T-helper 2 cell treated with Interferon-gamma antibody and Interleukin-4, amounts not matched to agents 100 ng/mL and 5 ng/mL, for 36 hours (primary cell): ENCODE results near the gene ARID2. TPM values are rescaled to one million over a fixed set of nuclear protein-coding genes. Genes with fewer than 3 reads are reported as not detected.

Experiments used
- intact Hi-C: fragments of 100-400 bp; cut with micrococcal nuclease; formaldehyde crosslinking; loops from one replicate; pipeline ENCODE4 v1.15.1; 2023
- total RNA-seq: library from RNA; stranded (reverse); gene quantifications from 2 replicates; pipeline ENCODE4 v1.2.3, GENCODE V29; 2022

The ARID2 gene
- total RNA-seq, 1 donor from 2014 or later: 51.6 TPM

GRCh38 chr12:45852508-45852907, 123.0 kb downstream of the ARID2 start:
- intact Hi-C loops: no loop called here

- intact Hi-C loops: no loop called here
Observed at GRCh38 chr12:45853550-45853949, 124.0 kb downstream of the ARID2 start.

DNA sequence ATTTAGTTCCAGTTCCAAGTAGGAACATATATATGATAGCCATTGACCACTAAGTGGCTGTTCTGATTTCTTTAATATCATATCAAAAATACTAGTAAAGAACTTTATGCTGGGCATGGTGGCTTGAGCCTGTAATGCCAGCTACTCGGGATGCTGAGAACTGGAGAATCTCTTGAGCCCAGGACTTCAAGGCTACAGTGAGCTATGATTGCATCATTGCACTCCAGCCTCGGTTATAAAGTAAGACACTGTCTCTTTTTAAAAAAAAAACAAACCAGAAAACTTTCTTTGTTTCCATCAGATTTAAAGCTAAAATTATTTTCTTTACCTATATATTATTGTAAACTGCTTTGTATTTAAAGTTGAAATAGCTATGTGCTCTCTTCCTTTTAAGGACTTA, 133.8 kb downstream of the ARID2 start:
- intact Hi-C loops: no loop called here

DNA sequence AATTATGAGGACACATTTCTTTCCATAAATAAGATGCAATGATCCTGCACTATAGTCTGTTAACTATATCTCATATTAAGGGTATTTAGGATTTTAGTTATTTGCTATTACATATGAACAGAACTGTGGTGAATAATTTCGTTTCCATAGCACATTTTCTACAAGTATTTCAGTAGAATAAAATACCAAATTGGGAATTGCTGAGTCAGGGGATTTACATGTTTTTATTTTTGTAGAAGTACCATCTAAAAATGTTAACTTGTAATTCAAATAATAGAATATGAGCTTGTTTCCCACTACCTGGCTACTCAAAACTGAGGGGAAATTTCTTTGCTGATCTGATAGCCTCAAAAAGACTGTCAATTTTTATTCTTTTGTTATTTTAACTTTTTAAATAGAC, 136.8 kb downstream of the ARID2 start:
- intact Hi-C loops: no loop called here

DNA sequence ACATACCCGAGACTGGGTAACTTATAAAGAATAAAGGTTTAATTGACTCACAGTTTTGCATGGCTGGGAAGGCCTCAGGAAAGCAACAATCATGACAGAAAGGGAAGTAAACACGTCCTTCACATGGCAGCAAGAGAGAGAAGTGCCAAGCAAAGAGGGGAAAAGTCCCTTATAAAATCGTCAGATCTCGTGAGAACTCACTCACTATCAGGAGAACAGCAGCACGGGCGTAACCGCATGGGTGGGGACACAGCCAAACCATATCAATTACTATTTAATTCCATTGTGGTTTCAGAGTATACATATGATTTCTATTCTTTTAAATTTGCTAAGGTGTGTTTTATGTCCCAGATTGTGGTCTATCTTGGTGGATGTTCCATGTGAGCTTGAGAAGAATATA, 142.9 kb downstream of the ARID2 start:
- intact Hi-C loops: no loop called here

- intact Hi-C loops: loop anchor here (5.0 kb wide), 2 partner anchors 110 to 150 kb away; partner anchors contain the start of gene ARID2
Observed at GRCh38 chr12:45877069-45877468, 147.6 kb downstream of the ARID2 start.

- intact Hi-C loops: loop anchor here (5.0 kb wide), 2 partner anchors 109 to 151 kb away; partner anchors contain the start of gene ARID2
Observed at GRCh38 chr12:45878630-45879255, 149.2 kb downstream of the ARID2 start.

GRCh38 chr12:45879363-45879895, 149.9 kb downstream of the ARID2 start:
- intact Hi-C loops: loop anchor here (5.0 kb wide), 2 partner anchors 108 to 152 kb away; partner anchors contain the start of gene ARID2

DNA sequence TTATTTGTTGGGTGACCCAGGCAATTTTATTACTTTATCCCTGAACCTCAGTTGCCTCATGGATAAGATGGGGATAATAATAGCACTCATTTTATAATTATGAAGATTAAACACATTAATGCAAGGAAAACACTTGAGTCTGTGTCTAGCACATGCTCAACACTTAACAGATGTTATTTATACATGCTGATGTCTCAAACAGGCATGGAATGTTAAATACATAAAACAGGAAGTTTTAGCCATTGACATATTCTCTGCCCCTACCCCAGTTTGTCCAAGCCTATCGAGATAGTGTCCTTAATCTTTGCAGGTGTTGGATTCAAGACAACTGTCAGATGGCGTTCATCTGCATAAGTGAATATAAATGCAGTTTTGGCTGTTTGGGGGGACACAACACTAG, 151.0 kb downstream of the ARID2 start:
- intact Hi-C loops: no loop called here

- intact Hi-C loops: no loop called here
Observed at GRCh38 chr12:45883187-45883586, 153.7 kb downstream of the ARID2 start.

DNA sequence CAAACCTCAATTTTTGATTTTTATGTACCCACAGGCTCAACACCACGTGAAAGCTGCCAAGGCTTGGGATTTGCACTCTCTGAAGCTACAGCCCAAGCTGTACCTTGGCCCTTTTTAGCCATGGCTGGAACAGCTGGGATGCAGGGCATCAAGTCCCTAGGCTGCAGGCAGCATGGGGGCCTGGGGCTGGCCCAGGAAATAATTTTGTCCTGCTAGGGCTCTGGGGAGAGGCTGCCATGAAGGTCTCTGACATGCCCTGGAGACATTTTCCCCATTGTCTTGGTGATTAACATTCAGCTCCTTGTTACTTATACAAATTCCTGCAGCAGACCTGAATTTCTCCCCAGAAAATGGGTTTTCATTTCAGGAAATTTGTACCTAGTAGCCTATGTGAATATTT, 157.2 kb downstream of the ARID2 start:
- intact Hi-C loops: no loop called here

- intact Hi-C loops: no loop called here
Observed at GRCh38 chr12:45887544-45887943, 158.0 kb downstream of the ARID2 start.

DNA sequence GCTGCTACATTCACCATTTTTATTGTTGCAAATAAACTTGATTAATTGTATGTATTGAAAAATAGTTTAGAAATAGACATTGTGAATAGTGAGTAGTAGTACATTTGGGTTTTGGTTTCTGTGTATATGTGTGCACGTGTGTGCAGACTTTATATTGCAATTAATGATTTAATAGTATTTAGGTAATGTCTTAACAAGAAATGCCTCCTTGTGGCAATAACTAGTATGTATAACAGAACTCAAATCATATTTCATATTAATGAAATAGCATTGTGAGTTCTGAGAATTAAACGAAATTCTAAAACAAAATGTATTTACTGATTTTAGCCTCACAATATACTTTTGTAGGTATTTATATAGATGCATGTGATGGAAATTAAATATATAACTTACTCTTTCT, 160.8 kb downstream of the ARID2 start:
- intact Hi-C loops: no loop called here

- intact Hi-C loops: no loop called here
Observed at GRCh38 chr12:45893240-45893639, 163.7 kb downstream of the ARID2 start.

GRCh38 chr12:45895961-45896360, 166.5 kb downstream of the ARID2 start:
- intact Hi-C loops: no loop called here

DNA sequence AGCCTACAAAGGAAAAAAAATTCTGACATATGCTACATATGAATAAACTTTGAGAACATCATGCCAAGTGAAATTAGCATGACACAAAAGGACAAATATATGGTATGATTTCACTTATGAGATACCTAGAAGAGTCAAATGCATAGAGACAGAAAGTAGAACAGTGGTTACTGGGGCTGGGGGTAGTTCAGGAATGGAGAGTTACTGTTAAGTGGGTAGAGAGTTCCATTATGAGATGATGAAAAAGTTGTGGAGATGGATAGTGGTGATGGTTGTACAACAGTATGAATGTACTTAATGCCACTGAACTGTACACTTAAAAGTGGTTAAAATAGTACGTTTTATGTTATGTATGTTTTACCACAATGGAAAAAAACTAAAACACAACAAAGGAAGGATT, 168.6 kb downstream of the ARID2 start:
- intact Hi-C loops: no loop called here

GRCh38 chr12:45907955-45908354, 178.4 kb downstream of the ARID2 start:
- intact Hi-C loops: no loop called here

DNA sequence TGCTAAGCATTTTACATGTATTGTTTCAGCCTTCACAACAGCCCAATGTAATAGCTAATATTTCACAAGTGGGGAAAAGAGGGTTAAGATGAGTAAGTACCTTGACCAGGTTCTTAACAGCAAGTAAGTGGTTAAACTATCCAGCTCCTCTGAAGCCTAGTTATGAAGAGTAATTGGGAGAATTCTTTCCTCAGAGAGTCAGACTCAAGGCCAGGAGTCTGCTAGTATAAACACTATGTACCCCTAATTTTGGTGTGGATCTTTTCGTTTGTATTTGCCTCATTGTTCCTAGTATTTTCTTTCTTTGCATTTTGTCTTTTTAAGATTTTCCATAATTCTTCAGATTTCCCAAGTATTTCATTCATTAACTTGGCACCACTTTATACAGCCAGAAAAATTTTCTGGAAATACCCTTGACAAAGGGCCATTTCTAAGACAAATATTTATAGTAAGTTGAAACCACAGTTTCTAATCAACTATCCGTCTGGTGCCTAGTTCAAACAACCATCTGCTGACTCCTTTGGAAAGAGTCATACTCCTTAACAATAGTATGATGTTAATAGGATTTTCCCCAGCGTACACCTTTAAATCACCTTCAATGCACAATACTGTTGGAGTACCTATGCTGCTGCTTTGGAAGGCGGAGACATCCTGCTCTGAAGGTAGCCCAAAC, 179.7 kb downstream of the ARID2 start:
- intact Hi-C loops: no loop called here

- intact Hi-C loops: no loop called here
Observed at GRCh38 chr12:45912774-45913173, 183.3 kb downstream of the ARID2 start.

- intact Hi-C loops: no loop called here
Observed at GRCh38 chr12:45913631-45914030, 184.1 kb downstream of the ARID2 start.

DNA sequence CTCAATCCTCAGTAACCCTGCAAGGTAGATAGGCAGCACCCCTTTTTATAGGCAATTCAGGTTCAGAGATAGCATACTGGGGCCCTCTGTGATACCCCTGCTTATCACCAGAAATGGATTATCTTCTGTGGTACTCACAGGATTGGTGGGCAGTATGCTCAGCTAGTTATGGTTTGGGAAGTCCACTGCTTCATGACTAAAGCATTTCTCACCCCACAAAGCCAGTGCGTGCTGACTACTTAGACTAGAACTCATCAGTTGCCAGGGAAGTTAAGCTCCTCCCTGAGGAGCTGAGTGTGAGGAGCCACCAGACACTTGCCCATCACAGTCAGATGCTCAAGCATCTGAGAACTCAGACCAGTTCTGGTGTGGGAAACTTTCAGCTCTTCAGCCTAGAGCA, 184.6 kb downstream of the ARID2 start:
- intact Hi-C loops: no loop called here

DNA sequence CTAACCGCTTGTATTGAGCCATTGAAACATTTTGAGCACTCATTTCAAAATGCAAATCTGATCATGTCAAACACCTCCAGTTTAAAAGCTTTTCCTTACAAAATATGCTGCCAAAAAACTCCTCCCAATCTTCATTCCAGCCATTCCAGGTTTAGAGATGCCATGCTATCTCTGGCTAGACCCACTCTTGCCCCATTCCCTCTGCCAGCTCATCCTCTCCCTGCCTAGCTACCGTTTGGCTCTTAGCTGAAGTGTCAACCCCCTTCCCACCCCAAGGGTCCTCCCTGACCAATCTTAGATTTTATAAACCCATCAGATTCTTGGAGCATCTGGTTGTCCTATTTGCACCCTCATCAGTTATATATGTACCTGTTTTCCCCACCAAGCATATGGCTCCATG, 185.9 kb downstream of the ARID2 start:
- intact Hi-C loops: no loop called here

GRCh38 chr12:45918818-45919217, 189.3 kb downstream of the ARID2 start:
- intact Hi-C loops: no loop called here
